Adrenal gland (tissue), 5 donors: Measurements from ENCODE around the gene AGBL1.

Experiments used
- POLR2A ChIP-seq, 2 donors: fragments of 450-650 bp; IDR thresholded peaks; one replicate each; pipeline ENCODE4 v1.6.1; 2017; ENCODE audit warnings: antibody characterized with exemption in 2 of 2, mild to moderate bottlenecking in 2 of 2, moderate library complexity in 1 of 2
- TF ChIP-seq, protein P1 (sequence below), 6 experiments: fragments of 450-650 bp in 4 of 6; fragments of 200-600 bp in 2 of 6; sonication (generic) in 1 of 6; IDR thresholded peaks; 1 replicate in 5 of 6; 2 replicates in 1 of 6; pipeline versions ENCODE4 v1.5.1 to v1.8.0; 2016 to 2021; ENCODE audit warnings: antibody characterized with exemption in 6 of 6, mild to moderate bottlenecking in 2 of 6, moderate library complexity in 1 of 6
- donor health status: DM: no; HTN: no; CAD: no.

DNA sequence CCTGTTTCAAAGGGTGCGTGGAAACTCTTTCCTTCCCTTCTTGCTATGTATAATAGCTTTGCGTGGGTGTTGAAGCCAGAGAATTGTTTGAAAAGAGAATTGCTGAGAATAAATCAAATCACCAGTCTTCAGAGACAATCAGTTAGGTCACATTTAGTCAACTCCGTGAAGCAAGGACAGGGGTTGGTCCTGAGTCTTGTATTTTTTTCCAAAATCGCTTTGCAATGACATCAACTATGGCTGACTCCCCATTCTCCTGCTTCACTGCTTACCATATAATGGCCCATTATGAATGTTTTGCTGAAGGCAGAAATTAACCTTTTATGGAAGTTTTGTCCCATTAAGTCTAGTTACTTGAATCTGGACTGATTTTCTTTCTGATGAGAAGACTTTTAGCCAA, 852.8 kb downstream of the AGBL1 start:
- TF ChIP-seq, protein P1, sequence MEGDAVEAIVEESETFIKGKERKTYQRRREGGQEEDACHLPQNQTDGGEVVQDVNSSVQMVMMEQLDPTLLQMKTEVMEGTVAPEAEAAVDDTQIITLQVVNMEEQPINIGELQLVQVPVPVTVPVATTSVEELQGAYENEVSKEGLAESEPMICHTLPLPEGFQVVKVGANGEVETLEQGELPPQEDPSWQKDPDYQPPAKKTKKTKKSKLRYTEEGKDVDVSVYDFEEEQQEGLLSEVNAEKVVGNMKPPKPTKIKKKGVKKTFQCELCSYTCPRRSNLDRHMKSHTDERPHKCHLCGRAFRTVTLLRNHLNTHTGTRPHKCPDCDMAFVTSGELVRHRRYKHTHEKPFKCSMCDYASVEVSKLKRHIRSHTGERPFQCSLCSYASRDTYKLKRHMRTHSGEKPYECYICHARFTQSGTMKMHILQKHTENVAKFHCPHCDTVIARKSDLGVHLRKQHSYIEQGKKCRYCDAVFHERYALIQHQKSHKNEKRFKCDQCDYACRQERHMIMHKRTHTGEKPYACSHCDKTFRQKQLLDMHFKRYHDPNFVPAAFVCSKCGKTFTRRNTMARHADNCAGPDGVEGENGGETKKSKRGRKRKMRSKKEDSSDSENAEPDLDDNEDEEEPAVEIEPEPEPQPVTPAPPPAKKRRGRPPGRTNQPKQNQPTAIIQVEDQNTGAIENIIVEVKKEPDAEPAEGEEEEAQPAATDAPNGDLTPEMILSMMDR (IDR thresholded peaks at IDR 0.05) = no peak
- TF ChIP-seq POLR2A (IDR thresholded peaks at IDR 0.05) = no peak
